ENCODE results near the gene EIF6.

DNA sequence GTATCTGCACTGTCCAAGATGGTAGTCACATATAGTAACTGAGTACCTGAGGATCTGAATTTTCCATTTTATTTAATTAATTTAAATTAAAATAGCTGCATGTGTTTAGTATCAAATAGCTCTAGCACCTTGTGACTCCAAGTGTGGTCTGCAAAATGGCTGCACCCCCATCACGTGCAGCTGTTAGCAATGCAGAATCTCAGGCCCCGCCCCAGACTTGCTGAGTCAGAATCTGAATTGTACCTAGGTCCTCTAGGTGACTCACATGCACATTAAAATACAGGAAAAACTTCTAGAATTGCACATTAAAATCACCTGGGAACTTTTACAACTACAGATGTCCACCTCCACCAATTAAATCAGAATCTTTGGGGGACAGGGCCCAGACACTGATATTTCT is 26.8 kb upstream of the EIF6 start:
- TF ChIP-seq CTCF (IDR thresholded peaks at IDR 0.05): no peak
- TF ChIP-seq POLR2A (IDR thresholded peaks at IDR 0.05): no peak

All from adrenal gland (tissue), 5 donors.